ENCODE measurements around the gene TBXAS1. TPM values are rescaled to one million over a fixed set of nuclear protein-coding genes. Genes with fewer than 3 reads are reported as not detected.
"Not testable (repeated sequence)": the region's sequence is repeated elsewhere in the genome, so short reads cannot be mapped to it uniquely, and the experiment has no call there.

The TBXAS1 gene
- total RNA-seq, 1 experiment from 2014 or later = not detected

DNA sequence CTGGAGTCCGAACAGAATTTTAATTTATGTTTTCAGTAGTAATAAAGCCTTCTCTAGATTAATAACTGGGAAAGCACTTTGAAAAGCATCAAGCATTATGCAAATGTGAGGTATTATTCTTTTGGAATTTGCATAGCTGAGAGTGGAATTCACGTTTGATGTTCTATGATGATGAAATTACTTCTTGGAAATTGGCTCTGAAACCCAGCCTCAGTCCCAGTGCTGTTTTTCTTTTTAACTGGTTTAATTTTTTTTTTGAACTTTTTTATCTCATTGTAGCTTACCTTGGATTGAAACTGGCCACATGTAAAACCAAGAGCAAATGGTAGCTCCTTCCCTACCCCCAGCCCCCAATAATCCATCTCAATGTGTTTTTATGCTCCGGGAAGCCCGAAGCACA lies 1.2 kb downstream of the TBXAS1 start:
- Histone ChIP-seq H3K79me2 (ENCODE audit: low read length) (no peaks in the 10 kb centered on the region), H3K36me3 (ENCODE audit: insufficient read depth, low read length) (no peaks in the 10 kb centered on the region), H3K4me3 (ENCODE audit: low read length) (no peak overlapping the region), H3K4me2 (ENCODE audit: low read depth, low read length, poor library complexity, severe bottlenecking) (no peak overlapping the region), H4K20me1 (ENCODE audit: insufficient read depth, low read depth, low read length) (no peaks in the 10 kb centered on the region), H3K9ac (ENCODE audit: low read length) (no peak overlapping the region), H3K9me2 (replicated peaks; ENCODE audit: insufficient read depth, low read length) (no peaks in the 10 kb centered on the region), H2AFZ (ENCODE audit: low read length) (no peak overlapping the region), H3K27me3 (ENCODE audit: low read length) (no peaks in the 10 kb centered on the region), H3K27ac (ENCODE audit: low read length) (no peak overlapping the region), H3K9me3 (ENCODE audit: low read length) (no peaks in the 10 kb centered on the region), H3K4me1 (ENCODE audit: low read length) (no peaks in the 10 kb centered on the region)
- DNase-seq = no peak

DNA sequence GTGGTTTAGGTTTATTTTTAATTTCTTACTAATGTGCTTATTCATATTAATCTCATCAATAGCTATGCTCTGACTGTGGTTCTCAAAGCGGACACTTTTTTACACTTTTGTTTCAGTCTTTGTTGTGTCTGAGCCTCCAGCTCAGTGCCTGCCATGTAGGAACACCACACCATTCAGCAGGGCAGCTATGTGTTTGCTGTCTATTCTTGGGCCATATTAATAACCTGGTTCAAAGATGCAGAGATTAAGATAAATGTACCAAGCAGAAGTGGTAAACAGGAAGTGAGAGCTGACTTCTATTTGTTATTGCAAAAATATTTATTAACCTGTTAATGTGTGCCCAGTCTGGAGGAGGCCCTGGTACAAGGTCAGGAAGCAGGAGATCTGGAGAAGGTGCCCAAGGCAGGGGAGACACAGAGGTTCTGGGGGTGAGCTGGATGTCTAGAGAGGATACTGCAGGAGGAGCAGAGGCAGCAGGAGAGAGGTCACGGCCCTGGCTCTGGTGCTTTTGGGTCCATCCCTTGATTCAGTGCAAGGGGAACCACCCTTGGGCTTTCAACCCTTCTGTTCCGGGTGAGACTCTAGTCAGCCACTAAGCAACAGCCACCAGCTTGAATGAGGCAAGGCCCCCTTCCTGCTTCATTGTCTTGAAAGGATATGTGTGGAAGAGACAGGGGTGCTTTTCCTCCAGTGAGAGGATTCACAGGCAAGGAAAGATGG lies 1.9 kb downstream of the TBXAS1 start:
- H3K79me2 ChIP-seq (ENCODE audit: low read length) = no peaks in the 10 kb centered on the region
- H3K4me1 ChIP-seq (ENCODE audit: low read length) = no peaks in the 10 kb centered on the region
- no peaks in the 10 kb centered on the region for H3K36me3 ChIP-seq (ENCODE audit: insufficient read depth, low read length)
- no peaks in the 10 kb centered on the region for H3K27me3 ChIP-seq (ENCODE audit: low read length)
- H3K27ac ChIP-seq (ENCODE audit: low read length) = no peak overlapping the region
- H3K4me3 ChIP-seq (ENCODE audit: low read length) = no peak overlapping the region
- H2AFZ ChIP-seq (ENCODE audit: low read length) = no peak overlapping the region
- DNase-seq = peak; percentile 17
- H3K9me2 ChIP-seq (replicated peaks; ENCODE audit: insufficient read depth, low read length) = no peaks in the 10 kb centered on the region
- no peaks in the 10 kb centered on the region for H4K20me1 ChIP-seq (ENCODE audit: insufficient read depth, low read depth, low read length)
- H3K4me2 ChIP-seq (ENCODE audit: low read depth, low read length, poor library complexity, severe bottlenecking) = no peak overlapping the region
- no peaks in the 10 kb centered on the region for H3K9me3 ChIP-seq (ENCODE audit: low read length)
- no peak overlapping the region for H3K9ac ChIP-seq (ENCODE audit: low read length)

DNA sequence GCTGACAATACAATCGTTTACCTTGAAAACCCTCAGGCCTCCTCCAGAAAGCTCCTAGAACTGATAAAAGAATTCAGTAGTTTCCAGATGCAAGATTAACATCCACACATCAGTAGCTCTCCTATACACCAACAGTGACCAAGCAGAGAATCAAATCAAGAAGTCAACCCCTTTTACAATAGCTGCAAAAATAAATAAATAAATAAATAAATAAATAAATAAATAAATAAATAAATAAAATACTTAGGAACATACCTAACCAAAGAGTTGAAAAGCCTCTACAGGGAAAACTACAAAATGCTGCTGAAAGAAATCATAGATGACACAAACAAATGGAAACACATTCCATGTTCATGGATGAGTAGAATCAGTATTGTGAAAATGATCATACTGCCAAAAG lies 6.8 kb downstream of the TBXAS1 start:
- peak; percentile 35 for DNase-seq
- H3K79me2 ChIP-seq (ENCODE audit: low read length); H3K4me2 ChIP-seq (ENCODE audit: low read depth, low read length, poor library complexity, severe bottlenecking); H2AFZ ChIP-seq (ENCODE audit: low read length); H4K20me1 ChIP-seq (ENCODE audit: insufficient read depth, low read depth, low read length); H3K9me2 ChIP-seq (replicated peaks; ENCODE audit: insufficient read depth, low read length); H3K9ac ChIP-seq (ENCODE audit: low read length); H3K4me1 ChIP-seq (ENCODE audit: low read length); H3K36me3 ChIP-seq (ENCODE audit: insufficient read depth, low read length); H3K4me3 ChIP-seq (ENCODE audit: low read length); H3K27ac ChIP-seq (ENCODE audit: low read length); H3K27me3 ChIP-seq (ENCODE audit: low read length); H3K9me3 ChIP-seq (ENCODE audit: low read length): not testable (repeated sequence)

- not testable (repeated sequence) for H3K4me2 ChIP-seq (ENCODE audit: low read depth, low read length, poor library complexity, severe bottlenecking); DNase-seq; H3K4me3 ChIP-seq (ENCODE audit: low read length); H3K27ac ChIP-seq (ENCODE audit: low read length); H3K36me3 ChIP-seq (ENCODE audit: insufficient read depth, low read length); H2AFZ ChIP-seq (ENCODE audit: low read length); H3K79me2 ChIP-seq (ENCODE audit: low read length); H3K4me1 ChIP-seq (ENCODE audit: low read length); H3K9me2 ChIP-seq (replicated peaks; ENCODE audit: insufficient read depth, low read length); H3K27me3 ChIP-seq (ENCODE audit: low read length); H3K9me3 ChIP-seq (ENCODE audit: low read length); H4K20me1 ChIP-seq (ENCODE audit: insufficient read depth, low read depth, low read length); H3K9ac ChIP-seq (ENCODE audit: low read length)
Measured at GRCh38 chr7:139837291-139837690, 8.2 kb downstream of the TBXAS1 start.

DNA sequence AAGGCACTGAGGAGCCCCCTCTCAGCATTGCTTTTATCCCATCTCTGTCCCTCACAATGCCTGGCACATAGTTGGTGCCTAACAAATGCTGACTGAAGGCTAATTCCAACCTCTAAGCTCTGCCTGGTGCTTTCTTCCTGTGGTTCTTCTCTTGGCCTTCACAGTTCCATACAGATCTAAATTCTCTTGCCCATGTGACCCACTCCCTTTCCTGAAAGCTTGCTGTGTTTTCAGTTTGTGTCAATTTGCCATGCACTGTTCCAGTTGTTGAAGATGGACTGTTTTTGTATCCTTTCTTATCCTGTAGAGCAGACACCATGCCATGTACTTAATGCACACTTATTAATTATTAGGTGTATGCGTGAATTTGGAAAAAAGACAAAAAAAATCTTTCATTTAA lies 9.2 kb downstream of the TBXAS1 start:
- Histone ChIP-seq H3K4me2 (ENCODE audit: low read depth, low read length, poor library complexity, severe bottlenecking) (no peak overlapping the region), H3K36me3 (ENCODE audit: insufficient read depth, low read length) (no peaks in the 10 kb centered on the region), H3K9me2 (replicated peaks; ENCODE audit: insufficient read depth, low read length) (no peaks in the 10 kb centered on the region), H3K27me3 (ENCODE audit: low read length) (no peaks in the 10 kb centered on the region), H3K4me1 (ENCODE audit: low read length) (no peaks in the 10 kb centered on the region), H3K79me2 (ENCODE audit: low read length) (no peaks in the 10 kb centered on the region), H4K20me1 (ENCODE audit: insufficient read depth, low read depth, low read length) (no peaks in the 10 kb centered on the region), H3K27ac (ENCODE audit: low read length) (no peak overlapping the region), H3K9ac (ENCODE audit: low read length) (no peak overlapping the region), H3K4me3 (ENCODE audit: low read length) (no peak overlapping the region), H3K9me3 (ENCODE audit: low read length) (no peaks in the 10 kb centered on the region), H2AFZ (ENCODE audit: low read length) (no peak overlapping the region)
- DNase-seq = peak; percentile 9

- no peaks in the 10 kb centered on the region for H3K79me2 ChIP-seq (ENCODE audit: low read length)
- no peaks in the 10 kb centered on the region for H3K27me3 ChIP-seq (ENCODE audit: low read length)
- no peak overlapping the region for H3K27ac ChIP-seq (ENCODE audit: low read length)
- H3K4me1 ChIP-seq (ENCODE audit: low read length) = no peaks in the 10 kb centered on the region
- no peak for DNase-seq
- no peaks in the 10 kb centered on the region for H3K36me3 ChIP-seq (ENCODE audit: insufficient read depth, low read length)
- no peak overlapping the region for H3K4me3 ChIP-seq (ENCODE audit: low read length)
- no peak overlapping the region for H2AFZ ChIP-seq (ENCODE audit: low read length)
- no peak overlapping the region for H3K9ac ChIP-seq (ENCODE audit: low read length)
- no peaks in the 10 kb centered on the region for H3K9me2 ChIP-seq (replicated peaks; ENCODE audit: insufficient read depth, low read length)
- H3K9me3 ChIP-seq (ENCODE audit: low read length) = no peaks in the 10 kb centered on the region
- H3K4me2 ChIP-seq (ENCODE audit: low read depth, low read length, poor library complexity, severe bottlenecking) = no peak overlapping the region
- no peaks in the 10 kb centered on the region for H4K20me1 ChIP-seq (ENCODE audit: insufficient read depth, low read depth, low read length)
Measured at GRCh38 chr7:139838876-139839275, 9.8 kb downstream of the TBXAS1 start.

GRCh38 chr7:139840776-139841175 lies 11.7 kb downstream of the TBXAS1 start:
- Histone ChIP-seq H3K9me3 (ENCODE audit: low read length) (no peaks in the 10 kb centered on the region), H3K79me2 (ENCODE audit: low read length) (no peaks in the 10 kb centered on the region), H3K4me2 (ENCODE audit: low read depth, low read length, poor library complexity, severe bottlenecking) (no peak overlapping the region), H3K9ac (ENCODE audit: low read length) (no peak overlapping the region), H3K27ac (ENCODE audit: low read length) (no peak overlapping the region), H2AFZ (ENCODE audit: low read length) (no peak overlapping the region), H3K27me3 (ENCODE audit: low read length) (no peaks in the 10 kb centered on the region), H3K36me3 (ENCODE audit: insufficient read depth, low read length) (no peaks in the 10 kb centered on the region), H3K4me1 (ENCODE audit: low read length) (no peaks in the 10 kb centered on the region), H3K4me3 (ENCODE audit: low read length) (no peak overlapping the region), H4K20me1 (ENCODE audit: insufficient read depth, low read depth, low read length) (no peaks in the 10 kb centered on the region), H3K9me2 (replicated peaks; ENCODE audit: insufficient read depth, low read length) (no peaks in the 10 kb centered on the region)
- DNase-seq = peak; percentile 33

- H3K27me3 ChIP-seq (ENCODE audit: low read length) = no peaks in the 10 kb centered on the region
- H3K9me2 ChIP-seq (replicated peaks; ENCODE audit: insufficient read depth, low read length) = no peaks in the 10 kb centered on the region
- no peak overlapping the region for H2AFZ ChIP-seq (ENCODE audit: low read length)
- no peak overlapping the region for H3K4me3 ChIP-seq (ENCODE audit: low read length)
- no peak overlapping the region for H3K27ac ChIP-seq (ENCODE audit: low read length)
- H3K4me1 ChIP-seq (ENCODE audit: low read length) = no peaks in the 10 kb centered on the region
- H3K4me2 ChIP-seq (ENCODE audit: low read depth, low read length, poor library complexity, severe bottlenecking) = no peak overlapping the region
- H4K20me1 ChIP-seq (ENCODE audit: insufficient read depth, low read depth, low read length) = no peaks in the 10 kb centered on the region
- H3K9me3 ChIP-seq (ENCODE audit: low read length) = no peaks in the 10 kb centered on the region
- no peak overlapping the region for H3K9ac ChIP-seq (ENCODE audit: low read length)
- H3K79me2 ChIP-seq (ENCODE audit: low read length) = no peaks in the 10 kb centered on the region
- no peaks in the 10 kb centered on the region for H3K36me3 ChIP-seq (ENCODE audit: insufficient read depth, low read length)
- peak; percentile 30 for DNase-seq
Measured at GRCh38 chr7:139842401-139843210, 13.5 kb downstream of the TBXAS1 start.

Data from Karpas-422 (cell line).